Epithelial cell of proximal tubule (primary cell): ENCODE results near the gene SRRM5. TPM values are rescaled to one million over a fixed set of nuclear protein-coding genes. Genes with fewer than 3 reads are reported as not detected.
"Not testable (repeated sequence)": the region's sequence is repeated elsewhere in the genome, so short reads cannot be mapped to it uniquely, and the experiment has no call there.

Experiments
- DNase-seq: peaks from one replicate; pipeline ENCODE4 v3.0.0-alpha.2; 2011; ENCODE audit warnings: low read depth
- H3K4me3 ChIP-seq: 2 replicates; pipeline ENCODE4 v1.5.1; 2011; ENCODE audit warnings: low read depth, mild to moderate bottlenecking, low read length
- CTCF ChIP-seq: conservative IDR thresholded peaks from 2 replicates; pipeline ENCODE4 v1.5.1; 2012; ENCODE audit warnings: low read depth, mild to moderate bottlenecking, low read length
- total RNA-seq: library from RNA; depleted of rRNA; stranded (reverse); fragments of >200 nt; gene quantifications from 2 replicates; pipeline ENCODE4 v1.2.3, GENCODE V29; 2015

Gene SRRM5
- total RNA-seq, 1 donor from 2014 or later, result 0.12 TPM

GRCh38 chr19:43596842-43597461, 14.9 kb upstream of the SRRM5 start:
- TF ChIP-seq CTCF, result no peak
- H3K4me3 ChIP-seq, result peak overlapping the region; percentile 70

GRCh38 chr19:43597876-43598275, 14.0 kb upstream of the SRRM5 start:
- TF ChIP-seq CTCF, result no peak
- H3K4me3 ChIP-seq, result peak overlapping the region; percentile 70
- DNase-seq, result no peak

More at GRCh38 chr19:43596842-43597461, 14.9 kb upstream of the SRRM5 start:
- DNase-seq, result no peak

DNA sequence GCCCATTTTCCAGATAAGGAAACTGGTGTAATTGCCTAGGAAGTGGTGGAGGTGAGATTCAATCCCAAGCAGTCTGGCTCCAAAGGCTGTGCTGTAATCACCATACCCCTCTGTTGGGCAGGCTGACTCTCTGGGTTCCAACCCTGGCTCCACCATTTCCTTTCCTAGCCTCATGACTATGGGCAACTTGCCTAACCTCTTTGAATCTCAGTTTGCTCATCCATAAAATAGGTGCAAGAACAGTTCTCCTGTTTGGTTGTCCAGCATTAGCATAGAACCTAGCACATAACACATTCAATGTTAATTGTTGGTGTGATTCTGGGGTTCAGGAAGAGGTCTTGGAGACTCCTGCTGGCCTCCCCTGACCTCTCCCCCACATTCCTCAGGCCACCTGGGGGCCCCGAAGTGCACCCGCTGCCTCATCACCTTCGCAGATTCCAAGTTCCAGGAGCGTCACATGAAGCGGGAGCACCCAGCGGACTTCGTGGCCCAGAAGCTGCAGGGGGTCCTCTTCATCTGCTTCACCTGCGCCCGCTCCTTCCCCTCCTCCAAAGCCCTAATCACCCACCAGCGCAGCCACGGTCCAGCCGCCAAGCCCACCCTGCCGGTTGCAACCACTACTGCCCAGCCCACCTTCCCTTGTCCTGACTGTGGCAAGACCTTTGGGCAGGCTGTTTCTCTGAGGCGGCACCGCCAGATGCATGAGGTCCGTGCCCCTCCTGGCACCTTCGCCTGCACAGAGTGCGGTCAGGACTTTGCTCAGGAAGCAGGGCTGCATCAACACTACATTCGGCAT, 13.2 kb upstream of the SRRM5 start:
- no peak for DNase-seq
- TF ChIP-seq CTCF, result no peak
- H3K4me3 ChIP-seq, result no peak overlapping the region

- no peak for TF ChIP-seq CTCF
- no peak overlapping the region for H3K4me3 ChIP-seq
- no peak for DNase-seq
Observed at GRCh38 chr19:43599635-43600295, 12.1 kb upstream of the SRRM5 start.

GRCh38 chr19:43600326-43600725, 11.6 kb upstream of the SRRM5 start:
- H3K4me3 ChIP-seq, DNase-seq: not testable (repeated sequence)

DNA sequence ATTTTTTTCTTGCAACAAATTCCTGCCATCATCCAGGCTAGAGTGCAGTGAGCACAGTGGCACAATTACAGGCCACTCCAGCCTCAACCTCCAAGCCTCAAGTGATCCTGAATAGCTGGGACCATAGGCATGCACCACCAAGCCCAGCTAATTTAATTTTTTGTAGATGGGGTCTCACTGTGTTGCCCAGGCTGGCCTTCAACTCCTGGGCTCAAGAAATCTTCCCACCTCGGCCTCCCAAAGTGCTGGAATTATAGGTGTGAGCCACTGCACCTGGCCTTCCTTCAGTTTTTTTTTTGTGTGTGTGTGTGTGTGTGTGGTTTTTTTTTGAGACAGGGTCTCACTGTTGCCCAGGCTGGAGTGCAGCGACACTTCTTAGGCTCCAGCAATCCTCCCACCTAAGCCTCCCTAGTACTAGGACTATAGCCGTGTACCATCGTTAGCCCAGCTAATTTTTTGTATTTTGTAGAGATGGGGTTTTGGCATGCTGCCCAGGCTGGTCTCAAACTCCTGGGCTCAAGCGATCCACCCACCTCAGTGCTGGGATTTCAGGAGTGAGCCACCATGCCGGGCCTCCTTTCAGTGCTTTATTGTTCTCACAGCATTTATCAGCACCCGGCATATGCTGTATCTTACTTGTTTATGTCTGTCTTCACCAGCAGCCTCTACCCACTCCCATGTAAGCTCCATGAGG, 5.9 kb upstream of the SRRM5 start:
- no peak overlapping the region for H3K4me3 ChIP-seq
- TF ChIP-seq CTCF, result no peak
- DNase-seq, result no peak
